PFSK-1 (cell line): Measurements from ENCODE around the gene KCNH1.

Experiments used
- POLR2AphosphoS5 ChIP-seq: IDR thresholded peaks from 2 replicates; pipeline ENCODE4 v1.6.1; 2012; ENCODE audit warnings: low read depth, mild to moderate bottlenecking, control low read depth, low read length, moderate library complexity
- REST ChIP-seq, 2 experiments: IDR thresholded peaks; 2 replicates each; pipeline versions ENCODE4 v1.6.1 to v1.8.0; 2011 to 2012; ENCODE audit warnings: low read depth in 2 of 2, low read length in 2 of 2, control low read depth in 1 of 2, inconsistent platforms in 1 of 2, mild to moderate bottlenecking in 1 of 2, moderate library complexity in 1 of 2; ENCODE audit not compliant: insufficient read depth in 1 of 2
- TAF1 ChIP-seq: IDR thresholded peaks from 2 replicates; pipeline ENCODE4 v1.6.1; 2012; ENCODE audit warnings: low read length, control low read depth, borderline replicate concordance; ENCODE audit not compliant: insufficient read depth

DNA sequence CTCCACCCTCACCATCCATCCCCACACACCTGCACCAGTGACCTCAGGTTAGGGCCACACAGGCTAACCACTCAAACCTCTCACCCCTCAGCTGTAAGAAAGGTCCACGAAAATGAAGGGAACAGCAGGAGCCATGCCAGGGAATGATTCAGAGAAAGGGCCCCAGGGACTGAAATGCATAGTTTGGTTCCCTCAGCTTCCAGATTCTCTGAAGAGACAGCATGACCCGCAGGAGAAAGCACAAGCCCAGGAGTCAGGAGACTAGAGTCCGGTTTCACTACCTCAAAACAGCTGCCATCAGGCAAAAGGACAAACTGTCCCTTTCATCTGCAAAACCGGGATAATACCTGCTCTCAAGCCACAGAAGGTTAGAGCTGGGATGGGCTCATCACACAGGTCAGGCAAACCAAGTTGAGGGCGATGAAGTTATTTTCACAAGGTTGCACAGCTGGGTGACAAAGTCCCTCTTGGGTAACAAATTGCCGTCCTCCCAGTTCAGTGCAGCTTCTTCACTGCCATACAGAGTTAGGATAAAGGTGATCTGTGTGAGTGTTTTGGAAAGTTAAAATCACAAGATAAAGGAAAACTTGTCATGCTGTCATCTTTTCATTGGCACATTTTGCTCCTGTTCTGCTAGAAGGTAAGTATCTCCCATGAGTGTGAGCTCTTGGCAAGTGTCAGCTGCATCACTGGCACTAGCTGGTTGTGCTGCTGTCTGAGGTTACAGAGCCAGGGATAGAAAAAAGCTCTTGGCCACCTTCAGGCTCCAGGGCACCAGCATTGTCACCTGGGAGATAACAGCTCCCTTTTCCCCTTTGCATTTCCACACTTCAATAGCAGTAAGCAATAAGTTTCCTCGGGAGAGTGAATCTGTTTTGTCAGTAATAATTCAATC is 120.4 kb downstream of the KCNH1 start:
- TF ChIP-seq TAF1: no peak
- TF ChIP-seq REST (IDR thresholded peaks at IDR 0.05; ENCODE audit: insufficient read depth in 1 of 2, low read depth in 2 of 2, low read length in 2 of 2): no peak
- no peak for TF ChIP-seq POLR2AphosphoS5
